Dedifferentiated amniotic fluid mesenchymal stem cell (primary cell): ENCODE measurements around the gene CNTNAP2.
"Not testable (repeated sequence)": the region's sequence is repeated elsewhere in the genome, so short reads cannot be mapped to it uniquely, and the experiment has no call there.

ENCODE experiments used
- DNase-seq: peaks from one replicate; pipeline ENCODE4 v3.0.0-alpha.2; 2016; ENCODE audit errors: extremely low spot score

Gene CNTNAP2

GRCh38 chr7:147646568-147646967, 1530.0 kb downstream of the CNTNAP2 start:
- DNase-seq, result no peak

DNA sequence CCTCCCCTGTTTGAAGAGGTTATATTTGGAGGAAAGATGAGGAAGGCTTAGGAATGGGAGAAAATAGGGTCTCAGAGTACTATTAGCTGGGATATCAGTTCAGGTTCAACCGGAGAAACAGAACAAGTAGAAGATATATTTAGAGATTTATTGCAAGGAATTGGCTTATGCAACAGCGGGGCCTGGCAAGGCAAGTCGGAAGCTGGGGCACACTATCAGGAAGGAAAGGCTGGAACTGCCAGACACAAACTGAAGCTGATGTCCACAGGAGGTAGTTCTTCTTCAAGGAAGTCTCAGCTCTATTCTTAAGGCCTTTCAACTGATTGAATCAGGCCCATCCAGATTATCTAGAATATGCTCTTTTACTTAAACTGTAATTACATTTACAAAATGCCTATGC, 1534.4 kb downstream of the CNTNAP2 start:
- no peak for DNase-seq

GRCh38 chr7:147651601-147652000, 1535.0 kb downstream of the CNTNAP2 start:
- no peak for DNase-seq

GRCh38 chr7:147653456-147653855, 1536.9 kb downstream of the CNTNAP2 start:
- no peak for DNase-seq

GRCh38 chr7:147658392-147658967, 1541.9 kb downstream of the CNTNAP2 start:
- no peak for DNase-seq

DNA sequence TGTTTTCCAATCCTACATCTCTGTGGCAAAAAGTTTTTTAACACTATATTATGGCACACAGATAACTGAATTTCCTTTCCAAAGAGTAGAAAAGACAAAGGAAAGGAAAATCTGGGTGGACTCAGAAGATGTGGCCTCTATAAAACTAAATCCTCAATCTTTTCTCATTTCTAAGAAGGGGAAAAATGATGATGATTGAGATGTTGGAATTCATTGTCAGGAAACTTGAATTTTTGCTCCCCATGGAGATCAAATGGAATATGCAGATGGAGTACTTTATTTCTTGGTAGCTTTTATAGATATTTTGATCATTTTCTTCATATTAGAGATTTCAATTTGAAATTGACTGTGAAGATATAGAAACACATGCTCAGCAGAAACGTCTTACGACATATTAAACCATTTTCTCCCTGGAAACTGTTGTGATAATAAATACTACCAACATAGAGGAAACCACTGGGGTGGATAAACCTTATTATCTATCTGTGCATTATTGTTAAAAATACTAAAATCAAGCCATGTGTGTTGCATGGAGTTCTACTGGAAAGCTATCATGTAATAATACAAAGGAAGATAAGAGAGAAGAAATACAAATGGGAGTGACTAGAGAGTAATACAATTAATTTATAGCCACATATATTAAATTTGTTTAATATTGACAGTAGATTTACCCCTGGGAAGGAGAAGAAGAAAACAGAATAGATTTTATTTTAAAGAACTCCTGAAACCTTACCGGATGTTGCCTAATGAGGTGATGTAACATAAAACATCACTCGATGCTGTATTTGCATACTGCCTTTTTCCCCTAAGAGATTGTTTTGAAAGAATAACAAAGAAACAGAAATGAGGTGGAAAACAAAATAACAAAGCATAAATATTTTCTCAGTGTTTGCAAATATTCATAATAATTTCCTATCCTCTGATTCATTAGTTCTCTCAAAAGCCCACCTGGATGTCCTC, 1542.7 kb downstream of the CNTNAP2 start:
- no peak for DNase-seq

GRCh38 chr7:147664541-147664940, 1547.9 kb downstream of the CNTNAP2 start:
- DNase-seq, result no peak

DNA sequence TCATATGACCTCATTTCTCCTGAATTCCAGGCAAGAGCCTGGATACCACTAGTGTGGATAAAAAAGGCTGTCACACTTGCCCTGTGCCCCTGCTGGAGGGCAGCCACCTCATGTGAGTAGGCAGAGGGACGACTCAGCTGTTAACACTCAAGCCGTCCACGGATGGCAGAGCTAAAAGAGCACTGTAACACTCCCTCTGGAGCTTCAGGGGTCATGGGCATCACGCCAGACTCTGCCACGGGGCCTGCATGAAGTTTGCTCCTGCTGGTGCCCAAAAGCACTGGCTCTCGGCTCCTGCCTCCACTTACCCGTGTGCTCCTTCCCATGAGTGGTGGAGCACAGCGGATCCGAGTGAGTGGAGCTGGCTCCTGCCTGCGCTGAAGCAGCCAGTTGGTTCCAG, 1554.2 kb downstream of the CNTNAP2 start:
- no peak for DNase-seq

DNA sequence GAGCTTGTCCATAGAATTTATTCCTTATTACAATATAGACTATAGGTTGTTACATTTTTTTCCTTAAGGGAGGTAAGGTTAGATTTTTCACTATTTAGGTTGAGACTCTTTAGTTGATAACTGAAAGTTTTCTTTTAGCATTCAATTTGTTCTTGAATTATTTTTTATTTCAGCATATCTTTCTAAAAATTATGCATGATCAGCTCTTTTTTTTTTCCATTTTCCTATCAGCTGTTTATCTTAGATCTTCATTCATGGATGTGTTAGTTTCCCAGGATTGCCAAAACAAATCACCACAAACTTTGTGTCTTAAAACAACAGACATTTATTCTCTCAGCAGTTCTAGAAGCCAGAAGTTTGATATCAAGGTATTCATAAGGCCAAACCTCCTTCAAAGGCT, 1558.1 kb downstream of the CNTNAP2 start:
- no peak for DNase-seq

- no peak for DNase-seq
Observed at GRCh38 chr7:147678943-147679342, 1562.3 kb downstream of the CNTNAP2 start.

DNA sequence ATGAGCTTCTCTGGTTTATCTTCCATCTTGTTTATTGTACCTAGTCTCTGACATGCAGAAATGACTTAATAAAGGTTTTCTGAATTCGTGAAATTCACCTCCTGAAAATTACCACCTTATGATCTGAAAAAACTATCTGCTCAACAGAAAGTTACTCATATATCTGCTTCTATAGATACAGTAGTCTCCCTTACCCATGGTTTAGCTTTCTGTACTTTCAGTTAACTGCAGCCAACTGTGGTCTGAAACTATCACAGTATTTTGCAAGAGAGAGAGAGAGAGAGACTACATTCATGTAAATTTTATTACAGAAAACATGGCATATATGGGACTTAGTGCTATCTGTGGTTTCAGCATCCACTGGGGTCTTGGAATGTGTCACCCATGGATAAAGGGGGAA, 1564.9 kb downstream of the CNTNAP2 start:
- no peak for DNase-seq

GRCh38 chr7:147700702-147701101, 1584.1 kb downstream of the CNTNAP2 start:
- DNase-seq, result no peak

DNA sequence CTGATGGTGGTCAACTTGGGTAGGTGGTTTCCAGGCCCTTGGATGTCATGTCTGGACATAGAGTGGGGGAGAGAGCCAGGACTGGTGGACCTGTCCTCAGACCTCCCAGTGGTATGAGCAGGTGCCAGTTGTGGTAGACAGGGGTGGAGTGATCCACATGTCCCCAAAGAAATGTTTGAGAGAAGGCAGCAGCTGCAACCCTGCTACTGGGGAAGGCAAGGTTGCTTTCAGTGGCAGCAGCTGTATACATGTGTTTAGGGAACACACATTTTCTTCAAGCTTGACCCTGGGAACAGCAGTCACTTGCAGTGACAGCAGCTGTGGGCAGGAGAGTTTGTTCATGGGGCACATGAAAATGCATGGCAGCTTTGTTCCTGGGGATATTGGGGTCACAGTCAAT, 1591.3 kb downstream of the CNTNAP2 start:
- DNase-seq, result no peak

GRCh38 chr7:147708871-147709270, 1592.3 kb downstream of the CNTNAP2 start:
- no peak for DNase-seq

GRCh38 chr7:147711447-147711846, 1594.8 kb downstream of the CNTNAP2 start:
- no peak for DNase-seq

- no peak for DNase-seq
Observed at GRCh38 chr7:147721962-147722830, 1605.6 kb downstream of the CNTNAP2 start.

- no peak for DNase-seq
Observed at GRCh38 chr7:147723536-147723935, 1606.9 kb downstream of the CNTNAP2 start.

- no peak for DNase-seq
Observed at GRCh38 chr7:147731311-147731710, 1614.7 kb downstream of the CNTNAP2 start.

GRCh38 chr7:147737559-147738214, 1621.1 kb downstream of the CNTNAP2 start:
- DNase-seq, result not testable (repeated sequence)

DNA sequence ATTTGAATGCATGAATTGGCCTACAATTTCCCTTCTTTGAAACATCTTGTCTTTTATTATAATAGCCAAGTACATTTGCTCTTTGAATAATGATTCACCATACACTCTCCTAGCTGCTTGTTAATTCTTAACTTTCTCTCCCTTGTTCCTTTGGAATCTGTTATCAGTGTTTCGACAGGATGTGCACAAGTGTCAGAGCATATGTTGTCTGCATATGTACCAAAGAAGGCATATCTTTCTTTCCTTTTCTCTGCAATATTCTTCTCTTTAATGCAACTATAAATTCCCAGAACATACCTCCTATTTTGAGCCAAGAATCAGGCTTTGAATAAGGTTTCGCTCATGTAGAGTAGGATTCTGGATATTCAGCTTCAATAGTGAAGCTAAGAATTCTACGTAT, 1625.7 kb downstream of the CNTNAP2 start:
- DNase-seq, result no peak

GRCh38 chr7:147756300-147756699, 1639.7 kb downstream of the CNTNAP2 start:
- no peak for DNase-seq
